Glomerular visceral epithelial cell (primary cell): ENCODE results near the gene CPZ.
"Not testable (repeated sequence)": the region's sequence is repeated elsewhere in the genome, so short reads cannot be mapped to it uniquely, and the experiment has no call there.

Experiments used
- DNase-seq: peaks from one replicate; pipeline ENCODE4 v3.0.0-alpha.2; 2016; ENCODE audit errors: extremely low spot score

Gene CPZ

GRCh38 chr4:8610858-8611616, 18.5 kb downstream of the CPZ start:
- no peak for DNase-seq

GRCh38 chr4:8612646-8613045, 20.1 kb downstream of the CPZ start:
- no peak for DNase-seq

- no peak for DNase-seq
Measured at GRCh38 chr4:8613421-8614364, 21.1 kb downstream of the CPZ start.

GRCh38 chr4:8614365-8615193, 22.0 kb downstream of the CPZ start:
- no peak for DNase-seq

GRCh38 chr4:8615366-8615765, 22.8 kb downstream of the CPZ start:
- no peak for DNase-seq

GRCh38 chr4:8615921-8616787, 23.6 kb downstream of the CPZ start:
- no peak for DNase-seq

GRCh38 chr4:8616831-8617230, 24.3 kb downstream of the CPZ start:
- no peak for DNase-seq

GRCh38 chr4:8617486-8618040, 25.0 kb downstream of the CPZ start:
- no peak for DNase-seq

GRCh38 chr4:8618421-8618820, 25.9 kb downstream of the CPZ start:
- DNase-seq = no peak

GRCh38 chr4:8618961-8619720, 26.6 kb downstream of the CPZ start:
- DNase-seq = no peak

- not testable (repeated sequence) for DNase-seq
Measured at GRCh38 chr4:8621135-8621534, 28.6 kb downstream of the CPZ start.

GRCh38 chr4:8624601-8625272, 32.2 kb downstream of the CPZ start:
- not testable (repeated sequence) for DNase-seq

- DNase-seq = not testable (repeated sequence)
Measured at GRCh38 chr4:8630240-8630905, 37.8 kb downstream of the CPZ start.

GRCh38 chr4:8631896-8632295, 39.3 kb downstream of the CPZ start:
- not testable (repeated sequence) for DNase-seq

GRCh38 chr4:8634773-8635172, 42.2 kb downstream of the CPZ start:
- DNase-seq = not testable (repeated sequence)

GRCh38 chr4:8635897-8636554, 43.5 kb downstream of the CPZ start:
- DNase-seq = not testable (repeated sequence)

GRCh38 chr4:8637456-8637984, 45.0 kb downstream of the CPZ start:
- DNase-seq = no peak

- no peak for DNase-seq
Measured at GRCh38 chr4:8639021-8639420, 46.5 kb downstream of the CPZ start.
